WTC11 (cell line): ENCODE measurements around the gene CALHM5.

Experiments used
- ATF3 ChIP-seq: sonication (generic); formaldehyde crosslinking; conservative IDR thresholded peaks from 2 replicates; pipeline ENCODE4 v1.8.1; 2022; ENCODE audit warnings: mild to moderate bottlenecking, missing genetic modification reagents
- CTCF ChIP-seq: fragments of 200-600 bp; IDR thresholded peaks from 2 replicates; pipeline ENCODE4 v1.8.0; 2022; ENCODE audit warnings: antibody characterized with exemption
- IRF2 ChIP-seq: sonication (generic); formaldehyde crosslinking; IDR thresholded peaks from 2 replicates; pipeline ENCODE4 v1.8.0; 2022; ENCODE audit warnings: low read depth, missing genetic modification reagents, borderline replicate concordance
- NR2C2 ChIP-seq: sonication (generic); formaldehyde crosslinking; IDR thresholded peaks from 2 replicates; pipeline ENCODE4 v1.8.0; 2022; ENCODE audit warnings: mild to moderate bottlenecking, missing genetic modification reagents

- TF ChIP-seq CTCF (no peak), ATF3 (CRISPR knock-in tag) (no peak), IRF2 (no peak), NR2C2 (CRISPR knock-in tag) (no peak)
Observed at GRCh38 chr6:116475141-116475540, 36.3 kb upstream of the CALHM5 start.
